Measurements from ENCODE around the gene PAIP1.
"Not testable (repeated sequence)": the region's sequence is repeated elsewhere in the genome, so short reads cannot be mapped to it uniquely, and the experiment has no call there.

PAIP1 gene

GRCh38 chr5:43580402-43581210, 23.7 kb upstream of the PAIP1 start:
- in situ Hi-C loops (cut with HindIII; ENCODE audit: low pct_ligation_motif_present, low pct_unique_long_range_greater_than_20kb, low sequenced_read_pairs); DNase-seq: not testable (repeated sequence)

GRCh38 chr5:43573058-43573457, 16.2 kb upstream of the PAIP1 start:
- in situ Hi-C loops (cut with HindIII; ENCODE audit: low pct_ligation_motif_present, low pct_unique_long_range_greater_than_20kb, low sequenced_read_pairs): no loop called here
- DNase-seq: no peak

- DNase-seq: no peak
- in situ Hi-C loops (cut with HindIII; ENCODE audit: low pct_ligation_motif_present, low pct_unique_long_range_greater_than_20kb, low sequenced_read_pairs): no loop called here
These were observed 15.5 kb upstream of the PAIP1 start for GRCh38 chr5:43572357-43572756.

- in situ Hi-C loops (cut with HindIII; ENCODE audit: low pct_ligation_motif_present, low pct_unique_long_range_greater_than_20kb, low sequenced_read_pairs): no loop called here
These were observed 14.4 kb upstream of the PAIP1 start for GRCh38 chr5:43571237-43571636.

GRCh38 chr5:43570450-43571158, 13.7 kb upstream of the PAIP1 start:
- in situ Hi-C loops (cut with HindIII; ENCODE audit: low pct_ligation_motif_present, low pct_unique_long_range_greater_than_20kb, low sequenced_read_pairs): no loop called here
- no peak for DNase-seq

More at GRCh38 chr5:43571237-43571636, 14.4 kb upstream of the PAIP1 start:
- no peak for DNase-seq

DNA sequence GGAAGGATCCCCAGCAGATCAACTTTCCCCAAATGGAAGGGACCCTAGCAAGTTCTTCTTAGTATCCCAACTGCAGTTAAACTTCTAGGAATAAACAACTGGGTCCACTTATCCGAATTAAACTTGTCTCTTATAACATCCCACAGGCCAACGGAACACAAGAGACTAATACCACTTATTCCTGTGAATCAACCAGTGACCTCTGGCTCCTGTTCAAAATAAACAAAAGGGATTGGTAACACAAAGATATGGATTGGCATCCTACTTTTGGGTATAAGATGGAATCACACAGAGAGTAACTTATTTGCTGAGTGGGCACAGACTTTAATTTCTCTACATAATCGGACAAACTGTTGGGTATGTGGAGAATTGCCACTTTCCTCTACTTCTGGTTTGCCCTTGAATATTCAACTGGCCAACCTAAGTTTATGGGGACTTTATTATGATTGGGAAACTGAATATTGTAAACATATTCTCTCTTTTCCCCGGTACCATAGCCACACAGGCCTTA, 12.4 kb upstream of the PAIP1 start:
- no peak for DNase-seq
- in situ Hi-C loops (cut with HindIII; ENCODE audit: low pct_ligation_motif_present, low pct_unique_long_range_greater_than_20kb, low sequenced_read_pairs): no loop called here

- in situ Hi-C loops (cut with HindIII; ENCODE audit: low pct_ligation_motif_present, low pct_unique_long_range_greater_than_20kb, low sequenced_read_pairs): no loop called here
These were observed 11.1 kb upstream of the PAIP1 start for GRCh38 chr5:43567967-43568366.

DNA sequence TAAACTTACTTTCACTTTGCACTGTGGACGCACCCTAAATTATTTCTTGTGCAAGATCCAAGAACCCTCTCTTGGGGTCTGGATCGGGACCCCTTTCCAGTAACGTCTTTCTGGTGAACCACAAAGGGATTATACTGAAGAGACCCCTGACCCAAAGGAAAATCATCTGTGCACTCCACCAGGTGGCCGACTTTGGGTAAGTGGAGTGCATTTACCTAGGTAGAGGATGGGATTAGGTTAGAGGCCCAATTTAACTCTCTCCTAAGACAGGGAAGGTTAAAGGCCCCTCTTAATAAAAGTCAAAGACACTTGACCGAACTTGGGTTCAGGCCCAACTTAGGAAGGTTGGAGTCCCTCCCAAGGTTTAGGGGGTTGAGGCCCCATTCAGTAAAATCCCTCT, 8.2 kb upstream of the PAIP1 start:
- no peak for DNase-seq
- in situ Hi-C loops (cut with HindIII; ENCODE audit: low pct_ligation_motif_present, low pct_unique_long_range_greater_than_20kb, low sequenced_read_pairs): no loop called here

More at GRCh38 chr5:43567967-43568366, 11.1 kb upstream of the PAIP1 start:
- no peak for DNase-seq

GRCh38 chr5:43564289-43564850, 7.5 kb upstream of the PAIP1 start:
- in situ Hi-C loops (cut with HindIII; ENCODE audit: low pct_ligation_motif_present, low pct_unique_long_range_greater_than_20kb, low sequenced_read_pairs): no loop called here

GRCh38 chr5:43563321-43563720, 6.4 kb upstream of the PAIP1 start:
- in situ Hi-C loops (cut with HindIII; ENCODE audit: low pct_ligation_motif_present, low pct_unique_long_range_greater_than_20kb, low sequenced_read_pairs): no loop called here

More at GRCh38 chr5:43564289-43564850, 7.5 kb upstream of the PAIP1 start:
- DNase-seq: no peak

DNA sequence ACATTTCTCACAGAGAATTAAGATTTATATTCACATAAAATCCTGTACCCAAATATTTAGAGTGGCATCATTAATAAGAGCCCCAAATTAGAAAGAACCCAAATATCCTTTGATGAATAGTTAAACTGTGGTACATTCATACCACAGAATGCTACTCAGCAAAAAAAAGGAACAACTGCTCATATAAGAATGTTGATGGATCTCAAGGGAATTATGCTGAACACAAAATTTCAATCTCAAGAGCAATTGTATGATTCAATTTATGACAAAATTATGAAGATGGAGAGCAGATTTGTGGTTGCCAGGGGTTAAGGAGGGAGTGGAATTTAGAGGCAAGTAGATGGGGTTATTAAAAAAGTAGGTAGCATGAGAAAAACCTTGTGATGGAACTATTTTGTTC, 4.5 kb upstream of the PAIP1 start:
- in situ Hi-C loops (cut with HindIII; ENCODE audit: low pct_ligation_motif_present, low pct_unique_long_range_greater_than_20kb, low sequenced_read_pairs): no loop called here
- no peak for DNase-seq

More at GRCh38 chr5:43563321-43563720, 6.4 kb upstream of the PAIP1 start:
- DNase-seq: no peak

GRCh38 chr5:43560128-43560527, 3.3 kb upstream of the PAIP1 start:
- in situ Hi-C loops (cut with HindIII; ENCODE audit: low pct_ligation_motif_present, low pct_unique_long_range_greater_than_20kb, low sequenced_read_pairs): no loop called here
- DNase-seq: no peak

DNA sequence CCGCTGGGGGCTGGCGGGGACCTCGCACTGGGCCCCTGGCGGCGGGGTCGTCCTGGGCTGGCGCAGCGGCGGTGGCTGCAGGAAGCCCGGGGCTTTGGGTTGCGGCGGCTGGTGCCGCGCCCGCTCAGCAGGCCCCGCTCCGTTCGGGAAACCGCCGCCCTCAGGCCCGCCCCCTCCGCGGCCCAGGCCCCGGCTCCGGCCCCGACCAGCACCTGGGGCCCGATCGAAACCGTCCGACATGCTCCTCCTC, 345 bp downstream of the PAIP1 start:
- in situ Hi-C loops (cut with HindIII; ENCODE audit: low pct_ligation_motif_present, low pct_unique_long_range_greater_than_20kb, low sequenced_read_pairs): not testable (repeated sequence)

DNA sequence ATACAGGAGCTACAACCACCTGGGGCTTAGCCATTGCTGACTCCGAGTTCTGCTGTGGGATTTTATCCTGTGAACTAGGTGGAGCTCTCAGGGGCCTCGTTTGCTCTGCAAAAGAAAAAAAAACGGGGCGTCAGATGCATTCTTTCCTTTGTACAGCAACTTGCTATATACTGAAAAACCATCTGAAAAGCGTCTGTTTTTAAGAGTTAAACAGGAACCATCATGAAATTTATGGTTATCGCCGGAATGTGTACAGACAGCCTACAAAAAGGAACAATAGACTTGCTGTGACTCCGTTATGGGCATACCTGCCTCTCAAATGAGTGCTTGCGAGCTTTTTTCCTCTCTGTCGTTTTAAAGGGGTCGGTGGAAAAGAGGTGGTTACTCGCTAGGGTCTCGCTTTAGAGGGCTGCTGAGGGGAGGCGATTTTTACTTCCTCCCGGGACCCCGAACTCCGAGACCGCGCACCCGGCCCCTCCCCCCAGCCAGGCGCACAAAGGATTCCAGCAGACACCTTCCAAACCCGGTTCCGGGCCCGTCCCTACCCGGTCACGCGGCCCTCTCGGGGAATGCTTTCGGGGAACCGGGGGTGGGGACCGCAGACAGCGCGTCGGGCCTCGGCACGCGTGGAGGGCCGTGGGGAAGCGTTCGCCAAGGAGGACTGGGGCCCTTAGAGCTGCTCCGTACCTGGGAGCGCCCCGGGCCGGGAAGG, 826 bp downstream of the PAIP1 start:
- DNase-seq: peak; percentile 37
- in situ Hi-C loops (cut with HindIII; ENCODE audit: low pct_ligation_motif_present, low pct_unique_long_range_greater_than_20kb, low sequenced_read_pairs): no loop called here

More for the DNA sequence above, 345 bp downstream of the PAIP1 start:
- not testable (repeated sequence) for DNase-seq

- DNase-seq: no peak
- in situ Hi-C loops (cut with HindIII; ENCODE audit: low pct_ligation_motif_present, low pct_unique_long_range_greater_than_20kb, low sequenced_read_pairs): no loop called here
These were observed 2.4 kb downstream of the PAIP1 start for GRCh38 chr5:43554497-43554896.

DNA sequence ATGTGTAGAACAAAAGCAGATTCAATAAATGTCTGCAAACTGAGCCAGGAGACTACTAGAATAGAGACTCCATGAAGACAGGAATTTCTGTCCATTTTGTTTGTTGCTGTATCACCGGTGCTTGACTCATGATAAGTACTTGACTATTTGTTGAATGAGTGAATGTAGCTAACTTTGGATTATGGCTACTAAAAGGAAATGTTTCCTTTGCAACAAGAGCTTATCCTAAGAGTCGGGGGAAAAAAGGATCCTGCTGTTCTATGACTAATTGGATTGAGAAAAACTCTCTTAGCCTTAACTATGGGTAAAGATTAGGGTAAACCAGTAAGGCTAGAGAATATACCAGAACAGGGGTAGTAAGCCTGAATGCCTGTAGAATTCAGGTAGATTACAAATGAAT, 3.5 kb downstream of the PAIP1 start:
- no peak for DNase-seq
- in situ Hi-C loops (cut with HindIII; ENCODE audit: low pct_ligation_motif_present, low pct_unique_long_range_greater_than_20kb, low sequenced_read_pairs): no loop called here

DNA sequence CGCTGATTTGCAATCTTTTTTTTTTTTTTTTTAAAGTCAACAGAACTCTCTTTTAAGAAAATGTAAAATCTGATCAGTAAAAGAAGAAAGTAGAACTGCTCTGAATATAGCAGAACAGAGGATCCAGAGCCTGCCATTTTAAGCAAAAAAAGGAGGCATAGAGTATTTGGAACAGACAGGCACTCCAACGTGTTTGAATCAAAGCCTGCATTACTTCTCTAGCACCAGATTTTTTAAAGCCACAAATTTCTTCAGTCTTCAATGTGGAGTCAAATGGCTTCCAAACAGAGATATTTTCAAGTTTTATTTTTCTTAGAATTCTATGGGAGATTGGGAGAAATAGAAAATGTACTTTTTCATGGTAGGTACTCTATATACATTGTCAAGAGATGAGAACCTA, 5.1 kb downstream of the PAIP1 start:
- in situ Hi-C loops (cut with HindIII; ENCODE audit: low pct_ligation_motif_present, low pct_unique_long_range_greater_than_20kb, low sequenced_read_pairs): no loop called here
- DNase-seq: no peak

- in situ Hi-C loops (cut with HindIII; ENCODE audit: low pct_ligation_motif_present, low pct_unique_long_range_greater_than_20kb, low sequenced_read_pairs); DNase-seq: not testable (repeated sequence)
These were observed 7.6 kb downstream of the PAIP1 start for GRCh38 chr5:43549272-43549671.

DNA sequence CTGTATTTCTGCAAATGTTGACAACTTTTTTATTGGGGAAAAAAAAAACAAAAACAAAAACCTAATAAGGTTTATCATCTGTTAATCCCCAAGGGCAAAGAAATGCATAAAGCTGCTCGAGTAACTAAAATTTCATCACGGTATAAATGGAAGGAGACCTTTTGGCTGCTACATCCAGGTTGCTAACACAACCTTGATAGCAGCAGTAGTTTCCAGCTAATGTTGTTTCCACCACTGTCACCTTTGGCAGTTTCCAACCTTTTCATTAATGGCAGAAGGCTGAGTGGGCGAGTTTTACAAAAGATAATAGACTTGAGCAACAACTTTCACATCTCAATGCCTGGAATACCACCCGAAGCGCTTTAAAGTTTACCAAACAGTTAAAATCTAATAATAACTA, 8.5 kb downstream of the PAIP1 start:
- no peak for DNase-seq
- in situ Hi-C loops (cut with HindIII; ENCODE audit: low pct_ligation_motif_present, low pct_unique_long_range_greater_than_20kb, low sequenced_read_pairs): no loop called here
